Sigmoid colon (tissue), 3 donors: ENCODE results near the gene ALKBH3.

Experiments
- CTCF ChIP-seq, 4 experiments: fragments of 450-650 bp in 3 of 4; fragments of 200-600 bp in 1 of 4; IDR thresholded peaks; one replicate each; pipeline ENCODE4 v1.5.1; 2016 to 2019; ENCODE audit warnings: antibody characterized with exemption in 4 of 4, mild to moderate bottlenecking in 3 of 4, moderate library complexity in 2 of 4
- POLR2A ChIP-seq, 2 donors: fragments of 450-650 bp; IDR thresholded peaks; one replicate each; pipeline ENCODE4 v1.6.1; 2016; ENCODE audit warnings: antibody characterized with exemption in 2 of 2, mild to moderate bottlenecking in 2 of 2, moderate library complexity in 2 of 2

- TF ChIP-seq CTCF (IDR thresholded peaks at IDR 0.05) (no peak), POLR2A (IDR thresholded peaks at IDR 0.05) (no peak)
Observed at GRCh38 chr11:43920598-43921419, 40.2 kb downstream of the ALKBH3 start.
